Coronary artery (tissue), 2 donors: Measurements from ENCODE around the gene ETV3L.

ENCODE experiments used
- DNase-seq: peaks from one replicate; pipeline ENCODE4 v3.0.0-alpha.2; 2017; ENCODE audit warnings: low spot score
- H3K27ac ChIP-seq, 2 donors: fragments of 200-600 bp; sonication (generic); one replicate each; pipeline ENCODE4 v1.5.1; 2016 to 2019
- H3K4me3 ChIP-seq: fragments of 200-600 bp; sonication (generic); 2 replicates; pipeline ENCODE4 v1.5.1; 2016; ENCODE audit warnings: mild to moderate bottlenecking, moderate library complexity
- TF ChIP-seq, protein P1 (sequence below): fragments of 200-600 bp; sonication (generic); IDR thresholded peaks from one replicate; pipeline ENCODE4 v1.5.1; 2019; ENCODE audit warnings: antibody characterized with exemption

The ETV3L gene

DNA sequence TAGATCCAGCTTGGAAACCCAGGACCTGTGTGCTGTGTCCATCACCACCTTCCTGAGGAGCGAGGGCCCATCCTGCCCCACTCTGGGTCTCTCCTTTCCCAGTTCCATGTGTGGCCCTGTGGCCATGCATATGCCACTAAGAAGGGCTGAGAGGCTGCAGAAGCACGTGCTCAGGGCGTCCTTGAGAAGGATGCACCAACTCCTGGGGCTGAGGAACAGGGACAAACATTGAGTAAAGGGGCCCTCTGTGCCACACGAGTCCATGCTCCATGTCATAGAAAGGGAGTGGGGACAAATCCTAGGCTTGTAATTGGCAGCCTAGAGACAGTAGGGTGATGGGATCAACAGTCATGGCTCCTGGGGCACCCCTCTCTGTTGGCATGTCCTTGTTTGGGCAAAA, 8.4 kb downstream of the ETV3L start:
- Histone ChIP-seq H3K4me3 (no peak overlapping the region), H3K27ac (no peak overlapping the region)
- no peak for DNase-seq
- TF ChIP-seq, protein P1, sequence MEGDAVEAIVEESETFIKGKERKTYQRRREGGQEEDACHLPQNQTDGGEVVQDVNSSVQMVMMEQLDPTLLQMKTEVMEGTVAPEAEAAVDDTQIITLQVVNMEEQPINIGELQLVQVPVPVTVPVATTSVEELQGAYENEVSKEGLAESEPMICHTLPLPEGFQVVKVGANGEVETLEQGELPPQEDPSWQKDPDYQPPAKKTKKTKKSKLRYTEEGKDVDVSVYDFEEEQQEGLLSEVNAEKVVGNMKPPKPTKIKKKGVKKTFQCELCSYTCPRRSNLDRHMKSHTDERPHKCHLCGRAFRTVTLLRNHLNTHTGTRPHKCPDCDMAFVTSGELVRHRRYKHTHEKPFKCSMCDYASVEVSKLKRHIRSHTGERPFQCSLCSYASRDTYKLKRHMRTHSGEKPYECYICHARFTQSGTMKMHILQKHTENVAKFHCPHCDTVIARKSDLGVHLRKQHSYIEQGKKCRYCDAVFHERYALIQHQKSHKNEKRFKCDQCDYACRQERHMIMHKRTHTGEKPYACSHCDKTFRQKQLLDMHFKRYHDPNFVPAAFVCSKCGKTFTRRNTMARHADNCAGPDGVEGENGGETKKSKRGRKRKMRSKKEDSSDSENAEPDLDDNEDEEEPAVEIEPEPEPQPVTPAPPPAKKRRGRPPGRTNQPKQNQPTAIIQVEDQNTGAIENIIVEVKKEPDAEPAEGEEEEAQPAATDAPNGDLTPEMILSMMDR = no peak

- TF ChIP-seq, protein P1 = no peak
- no peak for DNase-seq
- Histone ChIP-seq H3K4me3 (no peak overlapping the region), H3K27ac (no peak overlapping the region)
These were observed 8.8 kb downstream of the ETV3L start for GRCh38 chr1:157090771-157091170.

GRCh38 chr1:157090196-157090647, 9.4 kb downstream of the ETV3L start:
- DNase-seq = no peak
- TF ChIP-seq, protein P1 = peak; percentile 88
- H3K27ac ChIP-seq = no peak overlapping the region
- no peak overlapping the region for H3K4me3 ChIP-seq

DNA sequence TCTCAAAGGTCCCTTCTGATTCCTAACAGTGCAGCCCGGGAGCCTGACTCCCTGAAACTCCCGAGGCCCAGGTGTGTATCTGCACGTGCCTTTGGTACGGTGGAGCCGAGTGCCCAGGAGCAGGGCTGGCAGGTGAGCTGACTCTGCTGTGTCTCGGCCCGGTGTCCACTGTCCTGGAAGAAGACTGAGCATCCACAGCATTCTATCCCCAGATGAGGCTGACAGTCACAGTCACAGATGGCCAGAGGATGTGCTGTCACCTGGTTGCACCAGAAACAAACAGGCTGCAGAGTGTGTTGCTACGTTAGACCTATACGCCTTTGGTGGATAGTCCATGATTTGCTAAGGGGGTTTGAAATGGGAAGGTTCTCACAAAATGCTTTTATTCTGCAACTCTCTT, 9.8 kb downstream of the ETV3L start:
- no peak overlapping the region for H3K27ac ChIP-seq
- no peak overlapping the region for H3K4me3 ChIP-seq
- TF ChIP-seq, protein P1 = no peak
- no peak for DNase-seq

- TF ChIP-seq, protein P1 = no peak
- H3K4me3 ChIP-seq = no peak overlapping the region
- no peak overlapping the region for H3K27ac ChIP-seq
- DNase-seq = no peak
These were observed 11.0 kb downstream of the ETV3L start for GRCh38 chr1:157088607-157089006.

DNA sequence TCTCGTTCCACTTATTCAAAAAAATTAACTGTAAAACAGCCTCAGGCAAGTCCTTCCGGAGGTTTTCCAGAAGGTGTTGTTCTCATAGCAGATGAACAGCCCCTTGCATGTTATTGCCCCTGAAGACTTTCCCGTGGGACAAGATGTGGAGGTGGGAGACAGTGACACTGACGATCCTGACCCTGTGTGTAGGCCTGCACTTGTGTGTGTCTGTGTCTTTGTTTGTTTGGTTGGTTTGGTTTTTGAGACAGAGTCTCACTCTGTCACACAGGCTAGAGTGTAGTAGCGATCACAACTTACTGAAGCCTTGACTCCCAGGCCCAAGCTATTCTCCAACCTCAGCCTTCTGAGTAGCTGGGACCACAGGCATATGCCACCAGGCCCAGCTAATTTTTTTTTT, 12.6 kb downstream of the ETV3L start:
- no peak for DNase-seq
- Histone ChIP-seq H3K4me3 (no peak overlapping the region), H3K27ac (no peak overlapping the region)
- TF ChIP-seq, protein P1 = no peak

DNA sequence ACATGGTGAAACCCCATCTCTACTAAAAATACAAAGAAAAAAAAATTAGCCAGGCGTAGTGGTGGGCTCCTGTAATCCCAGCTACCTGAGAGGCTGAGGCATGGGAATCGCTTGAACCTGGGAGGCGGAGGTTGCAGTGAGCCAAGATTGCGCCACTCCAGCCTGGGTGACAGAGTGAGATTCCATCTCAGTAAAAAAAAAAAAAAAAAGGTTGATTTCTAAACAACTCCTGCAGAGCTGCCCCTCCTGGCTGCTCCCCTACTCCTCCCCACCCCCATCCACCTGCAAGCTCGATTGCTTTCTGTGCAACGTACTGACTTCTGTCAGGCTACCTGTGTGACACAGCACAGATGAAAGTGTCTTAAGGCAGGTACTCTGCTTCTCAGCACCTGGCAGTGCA, 13.3 kb downstream of the ETV3L start:
- TF ChIP-seq, protein P1 = no peak
- H3K4me3 ChIP-seq = no peak overlapping the region
- no peak overlapping the region for H3K27ac ChIP-seq
- no peak for DNase-seq
